Osteoblast (primary cell): ENCODE results near the gene ADH5. TPM values are rescaled to one million over a fixed set of nuclear protein-coding genes. Genes with fewer than 3 reads are reported as not detected.
"Not testable (repeated sequence)": the region's sequence is repeated elsewhere in the genome, so short reads cannot be mapped to it uniquely, and the experiment has no call there.

Experiments
- DNase-seq: peaks from one replicate; pipeline ENCODE4 v3.0.0; 2011; ENCODE audit warnings: low spot score, mixed read lengths; ENCODE audit not compliant: insufficient read length; ENCODE audit errors: missing footprints
- H2AFZ ChIP-seq: 2 replicates; pipeline ENCODE4 v1.6.0; 2011; ENCODE audit warnings: mild to moderate bottlenecking, low read length
- H3K27ac ChIP-seq: 2 replicates; pipeline ENCODE4 v1.5.1; 2011; ENCODE audit warnings: mild to moderate bottlenecking, low read depth, low read length, moderate library complexity
- H3K27me3 ChIP-seq: 2 replicates; pipeline ENCODE4 v1.6.0; 2012; ENCODE audit warnings: mild to moderate bottlenecking, control low read depth, inconsistent platforms, low read length, moderate library complexity; ENCODE audit not compliant: insufficient read depth
- H3K36me3 ChIP-seq: 2 replicates; pipeline ENCODE4 v1.5.1; 2011; ENCODE audit warnings: mild to moderate bottlenecking, low read length, control low read depth, moderate library complexity; ENCODE audit not compliant: insufficient read depth
- H3K4me1 ChIP-seq: 2 replicates; pipeline ENCODE4 v1.5.1; 2011; ENCODE audit warnings: mild to moderate bottlenecking, low read length, control low read depth, moderate library complexity; ENCODE audit not compliant: insufficient read depth
- H3K4me2 ChIP-seq: 2 replicates; pipeline ENCODE4 v1.6.0; 2011; ENCODE audit warnings: mild to moderate bottlenecking, low read length; ENCODE audit not compliant: insufficient read depth
- H3K4me3 ChIP-seq: fragments of 200-600 bp; sonication (generic); 3 replicates; pipeline ENCODE4 v1.5.1; 2012; ENCODE audit warnings: mild to moderate bottlenecking, low read length, inconsistent platforms; ENCODE audit not compliant: insufficient read depth
- H3K79me2 ChIP-seq: 2 replicates; pipeline ENCODE4 v1.6.0; 2012; ENCODE audit warnings: mild to moderate bottlenecking, low read length, control low read depth, inconsistent platforms; ENCODE audit not compliant: insufficient read depth
- H3K9me3 ChIP-seq: 2 replicates; pipeline ENCODE4 v1.5.1; 2011; ENCODE audit warnings: low read depth, low read length, control low read depth
- H4K20me1 ChIP-seq: 2 replicates; pipeline ENCODE4 v1.6.0; 2012; ENCODE audit warnings: mild to moderate bottlenecking, low read length, control low read depth; ENCODE audit not compliant: insufficient read depth
- total RNA-seq: library from RNA; depleted of rRNA; stranded (reverse); fragments of >200 nt; gene quantifications from 2 replicates; pipeline ENCODE4 v1.2.3, GENCODE V29; 2012
- TF ChIP-seq, protein P1 (sequence below): IDR thresholded peaks from 2 replicates; pipeline ENCODE4 v1.5.1; 2011; ENCODE audit warnings: mild to moderate bottlenecking, low read depth, low read length, moderate library complexity; ENCODE audit errors: extremely low read depth

Gene ADH5
- total RNA-seq, 1 donor: 293 TPM

DNA sequence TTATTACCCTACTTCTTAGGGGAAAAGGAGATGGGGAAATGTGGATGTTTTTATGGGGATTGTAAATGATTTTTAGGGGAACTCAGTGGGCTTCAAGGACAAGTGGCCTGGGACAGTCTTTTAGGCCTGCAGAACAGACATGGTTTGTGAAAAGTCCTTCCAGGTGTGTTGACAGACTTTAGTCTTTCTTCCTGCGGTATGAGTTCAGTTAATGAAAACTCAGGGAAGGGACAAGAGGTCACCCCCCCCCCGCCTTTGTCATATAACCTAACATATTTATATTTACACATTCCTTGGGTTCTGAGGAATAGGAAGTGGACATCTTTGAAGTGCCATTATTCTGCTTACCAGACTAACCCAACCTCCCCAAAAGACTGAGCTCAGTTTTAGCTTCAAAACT is 61.3 kb downstream of the ADH5 start:
- Histone ChIP-seq H3K9me3 (no peaks in the 10 kb centered on the region), H3K27ac (no peak overlapping the region), H3K4me2 (no peak overlapping the region), H4K20me1 (peaks cover 6% of the 10 kb centered on the region), H3K79me2 (peaks cover 80% of the 10 kb centered on the region), H2AFZ (no peak overlapping the region), H3K4me3 (no peak overlapping the region), H3K36me3 (no peaks in the 10 kb centered on the region), H3K27me3 (no peaks in the 10 kb centered on the region), H3K4me1 (peaks cover 5% of the 10 kb centered on the region)
- no peak for DNase-seq
- TF ChIP-seq, protein P1, sequence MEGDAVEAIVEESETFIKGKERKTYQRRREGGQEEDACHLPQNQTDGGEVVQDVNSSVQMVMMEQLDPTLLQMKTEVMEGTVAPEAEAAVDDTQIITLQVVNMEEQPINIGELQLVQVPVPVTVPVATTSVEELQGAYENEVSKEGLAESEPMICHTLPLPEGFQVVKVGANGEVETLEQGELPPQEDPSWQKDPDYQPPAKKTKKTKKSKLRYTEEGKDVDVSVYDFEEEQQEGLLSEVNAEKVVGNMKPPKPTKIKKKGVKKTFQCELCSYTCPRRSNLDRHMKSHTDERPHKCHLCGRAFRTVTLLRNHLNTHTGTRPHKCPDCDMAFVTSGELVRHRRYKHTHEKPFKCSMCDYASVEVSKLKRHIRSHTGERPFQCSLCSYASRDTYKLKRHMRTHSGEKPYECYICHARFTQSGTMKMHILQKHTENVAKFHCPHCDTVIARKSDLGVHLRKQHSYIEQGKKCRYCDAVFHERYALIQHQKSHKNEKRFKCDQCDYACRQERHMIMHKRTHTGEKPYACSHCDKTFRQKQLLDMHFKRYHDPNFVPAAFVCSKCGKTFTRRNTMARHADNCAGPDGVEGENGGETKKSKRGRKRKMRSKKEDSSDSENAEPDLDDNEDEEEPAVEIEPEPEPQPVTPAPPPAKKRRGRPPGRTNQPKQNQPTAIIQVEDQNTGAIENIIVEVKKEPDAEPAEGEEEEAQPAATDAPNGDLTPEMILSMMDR: no peak

DNA sequence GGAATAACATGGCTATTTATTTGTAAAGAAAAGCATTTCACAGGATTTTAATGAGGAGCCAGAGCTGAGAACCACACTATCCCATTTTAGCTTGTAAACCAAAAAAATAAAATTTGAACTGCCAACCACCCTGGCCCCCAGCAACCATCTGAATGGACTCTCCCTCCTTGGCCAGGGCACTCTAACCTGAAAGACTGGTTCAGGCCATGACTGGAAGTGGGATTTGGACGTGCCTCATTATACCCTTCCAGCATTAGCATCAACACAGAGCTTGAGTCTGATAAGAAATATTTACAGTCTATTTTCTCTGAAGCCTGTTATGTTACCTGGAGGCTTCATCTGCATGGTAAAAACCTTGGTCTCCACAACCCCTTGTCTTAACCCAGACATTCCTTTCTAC is 63.1 kb downstream of the ADH5 start:
- H2AFZ ChIP-seq: no peak overlapping the region
- no peak overlapping the region for H3K4me3 ChIP-seq
- H3K4me2 ChIP-seq: no peak overlapping the region
- H3K27me3 ChIP-seq: no peaks in the 10 kb centered on the region
- H3K79me2 ChIP-seq: peaks cover 86% of the 10 kb centered on the region
- H3K36me3 ChIP-seq: no peaks in the 10 kb centered on the region
- peaks cover 5% of the 10 kb centered on the region for H3K4me1 ChIP-seq
- TF ChIP-seq, protein P1: no peak
- no peak overlapping the region for H3K27ac ChIP-seq
- no peak for DNase-seq
- H4K20me1 ChIP-seq: peaks cover 17% of the 10 kb centered on the region
- peaks cover 5% of the 10 kb centered on the region for H3K9me3 ChIP-seq

DNA sequence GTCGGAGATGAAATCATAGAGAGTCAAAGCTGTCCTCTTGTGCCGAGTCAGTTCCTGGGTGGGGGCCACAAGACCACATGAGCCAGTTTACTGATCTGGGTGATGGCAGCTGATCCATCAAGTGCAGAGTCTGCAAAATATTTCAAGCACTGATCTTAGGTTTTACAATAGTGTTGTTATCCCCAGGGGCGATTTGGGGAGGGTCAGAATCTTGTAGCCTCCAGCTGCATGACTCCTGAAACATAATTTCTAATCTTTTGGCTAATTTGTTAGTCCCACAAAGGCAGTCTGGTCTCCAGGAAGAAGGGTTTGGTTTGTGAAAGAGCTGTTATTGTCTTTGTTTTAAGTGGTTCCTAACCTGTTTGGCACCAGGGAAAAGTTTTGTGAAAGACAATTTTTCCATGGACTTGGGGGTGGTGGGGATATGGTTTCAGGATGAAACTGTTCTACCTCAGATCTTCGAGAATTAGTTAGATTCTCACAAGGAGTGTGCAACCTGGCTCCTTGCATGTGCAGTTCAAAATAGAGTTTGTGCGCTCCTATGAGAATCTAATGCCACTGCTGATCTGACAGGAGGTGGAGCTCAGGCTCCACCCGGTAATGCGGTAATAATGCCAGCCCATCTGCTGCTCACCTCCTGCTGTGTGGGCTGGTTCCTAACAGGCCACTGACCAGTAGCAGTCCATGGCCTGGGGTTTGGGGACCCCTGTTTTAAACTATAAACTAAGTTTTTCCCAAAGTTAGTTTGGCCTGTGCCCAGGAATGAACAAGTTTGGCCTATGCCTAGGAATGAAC is 63.9 kb downstream of the ADH5 start:
- no peak for DNase-seq
- Histone ChIP-seq H4K20me1 (peaks cover 20% of the 10 kb centered on the region), H3K9me3 (peaks cover 5% of the 10 kb centered on the region), H3K4me2 (no peak overlapping the region), H3K27me3 (no peaks in the 10 kb centered on the region), H2AFZ (no peak overlapping the region), H3K4me1 (peaks cover 5% of the 10 kb centered on the region), H3K27ac (no peak overlapping the region), H3K4me3 (no peak overlapping the region), H3K79me2 (peaks cover 86% of the 10 kb centered on the region), H3K36me3 (no peaks in the 10 kb centered on the region)
- TF ChIP-seq, protein P1: no peak

DNA sequence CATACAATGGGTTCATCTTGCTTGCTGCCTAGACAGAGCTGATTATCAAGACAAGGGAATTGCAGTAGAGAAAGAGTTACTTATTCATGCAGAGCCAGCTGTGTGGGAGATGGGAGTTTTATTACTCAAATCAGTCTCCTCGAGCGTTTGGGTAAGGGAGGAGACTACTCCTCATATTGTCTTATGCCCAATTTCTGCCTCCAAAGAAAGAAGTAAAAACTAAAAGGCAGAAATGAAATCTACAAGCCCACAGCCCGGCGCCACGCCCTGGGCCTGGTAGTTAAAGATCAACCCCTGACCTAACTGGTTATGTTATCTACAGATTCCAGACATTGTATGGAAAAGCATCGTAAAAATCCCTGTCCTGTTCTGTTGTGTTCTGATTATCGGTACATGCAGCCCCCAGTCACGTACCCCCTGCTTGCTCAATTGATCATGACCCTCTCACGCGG is 64.8 kb downstream of the ADH5 start:
- not testable (repeated sequence) for H3K4me1 ChIP-seq, H3K36me3 ChIP-seq, H3K4me2 ChIP-seq, H3K27me3 ChIP-seq, H3K27ac ChIP-seq, H3K9me3 ChIP-seq, H2AFZ ChIP-seq, H3K4me3 ChIP-seq
- H4K20me1 ChIP-seq: peaks cover 20% of the 10 kb centered on the region
- peak; percentile 15 for DNase-seq
- H3K79me2 ChIP-seq: peaks cover 92% of the 10 kb centered on the region
